ENCODE measurements around the gene KRT84. TPM values are rescaled to one million over a fixed set of nuclear protein-coding genes. Genes with fewer than 3 reads are reported as not detected.
"Not testable (repeated sequence)": the region's sequence is repeated elsewhere in the genome, so short reads cannot be mapped to it uniquely, and the experiment has no call there.

The KRT84 gene
- polyA plus RNA-seq, 1 donor: not detected

- DNase-seq (ENCODE audit: low read depth): no peak
Observed at GRCh38 chr12:52413202-52413601, 27.8 kb upstream of the KRT84 start.

DNA sequence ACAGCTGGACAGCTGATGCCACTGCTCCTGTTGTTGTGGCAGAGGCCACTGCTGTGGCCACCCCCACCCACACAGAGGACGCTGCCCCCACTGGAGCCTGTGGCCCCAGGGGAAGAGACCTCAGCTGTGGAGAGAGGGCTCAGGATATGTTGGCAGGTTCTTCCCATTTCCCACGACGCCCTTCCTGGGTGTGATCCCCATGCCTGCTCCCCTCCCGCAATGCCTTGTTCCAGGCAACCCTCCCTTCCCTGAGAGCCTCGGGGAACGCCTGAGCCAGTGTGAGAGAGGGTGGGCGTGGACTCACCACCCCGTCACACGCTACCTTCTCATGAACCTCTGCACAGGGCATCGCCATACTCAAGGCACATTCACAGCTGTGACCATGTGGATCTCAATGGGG lies 26.4 kb upstream of the KRT84 start:
- no peak for DNase-seq (ENCODE audit: low read depth)

DNA sequence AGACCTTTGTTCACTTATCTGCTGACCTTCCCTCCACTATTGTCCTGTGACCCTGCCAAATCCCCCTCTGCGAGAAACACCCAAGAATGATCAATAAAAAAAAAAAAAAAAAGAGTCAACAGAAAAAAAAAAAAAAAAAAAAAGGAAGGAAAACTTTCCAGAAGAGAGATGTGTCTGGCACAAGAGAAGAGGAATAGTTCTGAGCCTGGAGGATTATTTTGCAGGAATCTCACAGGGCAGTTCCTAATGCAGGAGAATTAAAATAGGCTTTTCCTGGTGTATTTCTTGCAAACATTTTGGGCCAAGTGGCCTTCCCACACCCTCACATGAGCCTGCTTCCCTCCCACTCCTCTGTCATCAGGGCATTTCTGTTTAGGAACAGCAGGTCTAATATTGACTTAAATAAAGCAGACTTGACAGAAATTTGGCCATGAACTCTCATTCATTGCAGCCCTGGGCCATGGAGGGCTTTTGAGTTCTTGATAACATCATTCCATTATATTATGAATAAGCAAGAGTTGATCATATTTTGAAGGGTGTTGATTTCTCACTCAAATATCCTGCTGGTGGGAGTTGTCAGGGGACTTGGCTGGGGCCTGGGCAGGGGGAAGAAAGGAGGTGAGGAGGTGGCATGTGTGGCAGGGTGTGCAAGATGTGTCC lies 25.3 kb upstream of the KRT84 start:
- DNase-seq (ENCODE audit: low read depth): not testable (repeated sequence)

DNA sequence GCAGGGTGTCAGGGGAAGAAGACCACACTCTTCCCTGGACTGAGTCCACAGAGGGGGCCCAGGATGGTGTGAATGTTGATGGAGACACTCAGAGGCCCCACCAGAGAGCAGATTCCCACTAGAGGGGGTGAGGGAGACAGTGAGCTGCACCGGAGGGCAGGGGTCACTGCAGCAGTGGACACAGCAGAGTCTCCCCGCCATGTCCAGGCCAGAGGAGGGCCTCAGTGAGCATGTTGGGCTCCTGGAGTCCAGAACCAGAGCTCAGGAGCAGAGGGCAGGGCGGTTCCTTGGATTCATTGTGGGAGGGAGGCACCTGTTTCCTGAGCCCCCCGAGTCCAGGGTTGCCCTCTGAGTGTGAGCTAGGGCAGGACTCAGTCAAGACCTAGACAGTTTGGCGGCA lies 22.5 kb upstream of the KRT84 start:
- DNase-seq (ENCODE audit: low read depth): no peak

GRCh38 chr12:52405922-52406385 lies 20.5 kb upstream of the KRT84 start, which contains the start of gene KRT82:
Gene KRT82 (minus strand): TSS chr12:52406335. CDS start chr12:52406277, 58 bp downstream.
- DNase-seq (ENCODE audit: low read depth): no peak

GRCh38 chr12:52404951-52405350 lies 19.5 kb upstream of the KRT84 start:
- DNase-seq (ENCODE audit: low read depth): no peak

DNA sequence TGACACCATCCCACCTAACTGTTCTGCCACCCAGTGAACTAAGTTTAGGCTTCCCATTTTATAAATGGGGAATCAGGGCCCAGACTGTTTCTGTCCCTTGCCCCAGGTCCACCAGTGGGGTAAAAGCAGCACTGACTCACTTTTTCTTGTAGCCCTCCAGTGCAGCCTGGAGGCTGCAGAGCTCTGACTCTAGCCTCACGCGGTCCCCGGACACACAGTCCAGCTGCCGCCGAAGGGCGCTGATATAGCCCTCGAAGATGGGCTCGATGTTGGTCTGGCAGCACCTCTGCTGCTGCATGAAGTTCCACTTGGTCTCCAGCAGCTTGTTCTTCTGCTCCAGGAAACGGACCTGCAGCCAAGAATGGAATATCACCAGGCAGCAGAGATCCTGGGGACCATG lies 18.1 kb upstream of the KRT84 start:
- no peak for DNase-seq (ENCODE audit: low read depth)

DNA sequence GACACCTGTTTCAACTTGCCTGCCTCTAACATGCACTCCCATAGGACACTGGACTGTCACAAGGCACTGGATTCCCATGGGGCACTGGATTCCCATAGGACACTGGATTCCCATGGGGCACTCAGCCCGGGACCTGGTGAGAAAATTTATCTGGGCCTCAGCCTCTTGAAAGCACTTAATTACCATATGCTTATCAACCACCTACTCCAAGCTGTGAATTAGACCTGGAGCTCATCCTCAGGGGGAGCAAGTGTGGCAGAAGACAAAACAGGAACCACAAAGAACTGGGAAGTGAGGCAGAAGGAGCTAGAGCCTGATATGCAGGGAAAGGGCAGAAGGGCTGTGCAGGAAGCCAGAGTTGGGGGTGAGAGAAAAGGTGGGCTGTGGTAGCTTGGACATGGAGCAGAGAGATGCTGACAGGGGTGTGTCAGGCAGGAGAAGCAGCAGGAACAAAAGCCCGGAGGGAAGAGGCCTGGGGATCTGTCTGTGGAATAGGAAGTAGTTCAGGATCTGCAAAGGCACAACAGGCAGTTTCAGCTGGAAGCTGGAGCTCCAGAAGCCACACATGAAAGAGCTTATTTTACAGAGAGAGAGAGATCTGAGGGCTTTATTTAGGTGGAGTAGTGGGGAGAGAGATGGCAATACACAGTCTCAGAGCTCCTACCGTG lies 17.6 kb upstream of the KRT84 start:
- DNase-seq (ENCODE audit: low read depth): no peak

DNA sequence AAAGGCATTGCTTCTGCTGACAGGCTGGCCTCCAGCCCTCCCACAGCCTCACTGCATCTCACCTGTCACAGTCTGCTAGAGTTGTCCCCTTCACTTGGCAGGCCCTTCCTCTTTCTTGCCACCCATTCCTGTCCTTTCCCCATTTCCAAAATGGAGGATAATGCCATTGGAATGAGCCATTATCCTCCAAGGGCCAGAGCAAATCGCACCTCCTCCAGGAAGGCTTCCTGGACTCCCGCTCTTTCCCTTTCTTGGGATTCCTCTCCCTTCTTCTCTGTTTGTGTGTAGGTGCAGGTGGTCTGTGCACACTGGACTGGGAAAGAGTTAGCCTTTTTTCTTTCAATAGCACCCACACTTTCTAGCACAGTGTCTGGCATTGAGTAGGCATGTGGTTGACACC lies 16.9 kb upstream of the KRT84 start:
- no peak for DNase-seq (ENCODE audit: low read depth)

- DNase-seq (ENCODE audit: low read depth): no peak
Observed at GRCh38 chr12:52401926-52402325, 16.5 kb upstream of the KRT84 start.

DNA sequence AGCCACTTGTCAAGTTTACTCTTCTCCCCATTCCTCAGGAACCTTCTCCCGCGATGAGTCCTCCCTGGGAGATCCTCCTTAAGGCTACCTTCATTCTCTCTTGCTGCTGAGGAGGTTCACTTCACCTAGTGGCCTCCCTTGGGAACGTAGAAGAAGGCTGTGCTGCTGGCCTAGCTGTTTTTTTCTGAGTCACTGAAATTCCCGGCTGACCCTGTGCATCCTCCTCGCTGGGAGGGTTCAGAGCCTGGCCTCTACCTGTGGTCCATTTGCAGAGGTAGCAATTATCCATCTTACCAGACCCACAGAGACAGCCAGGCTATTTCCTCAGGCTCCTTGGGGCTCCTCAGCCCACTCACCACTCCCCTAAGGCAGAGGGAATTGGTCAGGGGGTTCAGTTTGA lies 16.1 kb upstream of the KRT84 start:
- DNase-seq (ENCODE audit: low read depth): no peak

DNA sequence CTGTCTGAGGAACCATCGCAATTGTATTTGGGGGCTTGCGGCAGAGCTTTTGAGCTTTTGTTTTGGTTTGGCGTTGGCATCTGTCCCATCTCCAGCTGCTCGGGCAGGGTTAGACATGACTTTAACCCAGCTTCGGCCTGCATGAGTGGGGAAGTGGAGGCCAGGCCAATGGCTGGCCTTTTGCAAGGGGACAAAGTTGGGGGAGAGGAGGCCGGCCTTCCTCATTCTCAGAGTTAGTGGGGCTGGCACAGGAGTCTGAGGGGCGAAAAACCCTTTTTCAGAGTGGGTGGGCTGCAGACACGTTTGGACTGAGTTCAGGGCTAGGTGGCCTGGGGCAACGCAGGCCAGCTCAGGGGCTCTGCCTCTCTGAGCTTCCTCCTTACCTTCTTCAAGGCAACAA lies 15.5 kb upstream of the KRT84 start:
- no peak for DNase-seq (ENCODE audit: low read depth)

DNA sequence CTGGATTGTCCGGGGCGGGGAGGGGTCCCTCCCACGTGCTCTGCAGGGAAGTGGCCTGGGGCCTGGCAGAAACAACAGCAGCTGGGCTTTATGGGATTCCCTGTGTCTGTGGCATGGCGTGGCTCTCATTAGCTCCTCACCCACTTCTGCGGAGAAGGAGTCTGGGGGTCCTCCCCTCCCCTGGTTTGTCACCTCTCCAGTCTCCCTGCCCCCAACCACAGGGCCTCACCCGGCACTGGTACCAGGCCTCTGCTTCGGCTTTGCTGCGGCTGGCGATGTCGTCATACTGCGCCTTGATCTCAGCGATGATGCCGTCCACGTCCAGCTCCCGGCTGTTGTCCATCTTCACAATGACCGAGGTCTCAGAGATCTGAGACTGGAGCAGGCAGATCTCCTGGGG lies 14.3 kb upstream of the KRT84 start:
- DNase-seq (ENCODE audit: low read depth): no peak

GRCh38 chr12:52398176-52398575 lies 12.7 kb upstream of the KRT84 start:
- no peak for DNase-seq (ENCODE audit: low read depth)

- DNase-seq (ENCODE audit: low read depth): no peak
Observed at GRCh38 chr12:52396656-52397055, 11.2 kb upstream of the KRT84 start.

GRCh38 chr12:52395761-52396434 lies 10.4 kb upstream of the KRT84 start:
- DNase-seq (ENCODE audit: low read depth): no peak

DNA sequence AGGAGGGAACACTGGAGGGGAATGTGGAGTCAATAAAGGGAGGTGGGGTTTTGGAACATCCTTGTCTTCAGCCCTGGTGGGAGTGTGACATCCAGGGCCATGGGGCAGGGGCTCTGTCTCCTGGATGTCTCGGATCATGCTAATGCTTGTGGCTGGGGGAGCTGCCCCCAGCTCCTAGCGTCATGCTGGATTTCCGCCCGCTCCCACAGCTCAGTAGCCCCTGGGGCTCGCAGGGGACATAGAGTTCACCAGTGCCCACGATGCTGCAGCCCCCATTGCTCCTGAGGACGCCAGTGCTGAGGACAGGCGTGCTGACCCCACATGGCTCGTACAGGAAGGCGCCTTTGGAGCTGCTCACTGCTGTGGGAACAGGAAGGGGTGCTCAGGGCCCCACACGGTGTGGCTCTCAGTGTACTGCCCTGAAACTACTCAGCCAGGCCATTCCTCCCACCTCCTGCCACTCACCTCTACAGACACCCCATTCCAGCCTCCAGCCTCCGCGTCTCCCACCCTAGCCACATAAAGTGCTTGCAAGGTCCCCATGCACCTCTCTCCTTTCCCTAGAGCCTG lies 9.5 kb upstream of the KRT84 start:
- no peak for DNase-seq (ENCODE audit: low read depth)

DNA sequence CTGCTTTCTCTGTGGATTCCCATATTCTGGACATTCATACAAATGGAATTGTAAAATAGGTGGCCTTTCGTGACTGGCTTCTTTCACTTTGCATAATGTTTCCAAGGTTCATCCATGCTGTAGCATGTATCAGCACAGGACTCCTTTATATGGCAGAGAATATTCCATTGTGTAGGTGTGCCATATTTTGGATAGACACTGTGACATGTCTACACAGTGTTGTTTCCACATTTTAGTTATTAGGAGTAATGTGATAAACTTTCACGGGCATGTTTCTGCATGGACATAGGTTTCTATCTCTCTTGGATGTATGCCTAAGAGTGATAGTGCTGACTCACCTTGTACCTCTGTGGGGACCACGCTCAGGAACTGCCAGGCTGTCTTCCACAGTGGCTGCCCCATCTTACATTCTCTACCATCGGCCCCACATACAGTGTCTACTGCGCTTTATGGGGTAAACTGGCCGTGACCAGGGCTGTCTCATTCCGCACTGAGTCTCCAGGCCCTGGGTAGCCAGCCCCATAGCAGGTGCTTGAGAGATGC lies 7.1 kb upstream of the KRT84 start:
- no peak for DNase-seq (ENCODE audit: low read depth)

DNA sequence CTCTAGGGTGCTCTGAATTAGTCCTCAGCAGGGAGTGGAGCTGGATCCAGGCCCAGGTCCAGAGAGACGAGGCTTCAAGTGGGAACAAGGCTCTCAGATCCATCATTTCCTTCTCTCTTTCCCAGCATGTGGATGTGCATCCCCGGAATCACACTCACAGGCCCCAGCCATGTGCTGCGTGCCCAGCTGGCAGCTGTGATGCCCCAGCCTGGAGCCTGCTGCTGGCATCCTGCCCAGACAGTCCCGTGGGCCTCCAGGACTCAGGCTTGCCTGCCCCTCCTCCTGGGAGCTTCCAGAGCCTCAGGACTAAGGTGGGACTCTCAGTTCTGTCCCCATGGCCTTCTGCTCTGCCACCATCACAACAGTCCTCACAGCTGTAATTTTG lies 6.2 kb upstream of the KRT84 start:
- no peak for DNase-seq (ENCODE audit: low read depth)

DNA sequence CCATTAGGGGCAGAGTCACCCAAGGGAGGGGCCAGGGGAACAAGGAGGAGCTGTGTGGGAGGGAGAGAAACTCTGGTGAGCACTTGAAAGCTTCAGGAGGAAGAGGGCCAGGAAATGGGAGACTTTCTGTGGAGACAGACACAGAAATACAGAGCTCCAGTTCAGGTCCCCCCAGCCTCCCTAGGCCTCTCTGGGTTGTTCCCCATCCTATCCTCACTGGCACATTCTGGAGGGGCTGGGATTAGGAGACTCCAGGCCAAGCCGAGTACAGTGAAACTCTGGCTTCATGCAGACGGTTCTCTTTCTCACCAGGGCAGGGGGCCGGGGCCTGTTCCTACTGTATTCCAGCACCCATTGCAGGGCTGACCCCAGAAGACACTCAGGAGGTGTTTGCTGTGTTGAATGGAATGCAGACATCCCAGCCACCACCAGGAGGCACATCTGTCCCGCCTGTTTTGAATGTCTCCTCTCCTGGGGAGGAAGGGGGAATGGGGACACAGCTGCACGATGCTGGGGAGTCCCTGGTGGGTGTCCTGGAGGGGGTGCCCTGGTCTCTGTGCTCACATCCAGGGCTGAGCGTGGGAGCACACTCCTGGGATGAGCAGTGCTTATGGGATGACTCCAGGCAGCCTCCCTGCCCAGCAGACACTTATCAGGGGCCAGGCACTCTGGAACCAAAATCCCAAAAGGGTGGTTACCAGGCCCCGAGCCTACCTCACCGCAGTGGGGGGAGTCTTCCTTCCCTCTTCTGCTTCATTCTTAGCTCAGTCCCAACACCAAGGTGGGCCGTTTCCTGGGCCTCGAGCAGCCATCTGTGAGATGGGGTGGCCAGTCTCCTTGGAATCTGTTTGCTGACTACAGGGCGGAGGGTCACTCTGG lies 5.5 kb upstream of the KRT84 start:
- no peak for DNase-seq (ENCODE audit: low read depth)
